ENCODE measurements around the gene GRK4.

The GRK4 gene

GRCh38 chr4:2937146-2937857, 26.1 kb upstream of the GRK4 start:
- no peak for TF ChIP-seq TCF12 (IDR thresholded peaks at IDR 0.05; ENCODE audit: low read depth)
- TF ChIP-seq EGR1 (IDR thresholded peaks at IDR 0.05), result no peak
- TF ChIP-seq REST (IDR thresholded peaks at IDR 0.05; ENCODE audit: low read depth), result no peak
- no peak for TF ChIP-seq ZBTB7A (IDR thresholded peaks at IDR 0.05; ENCODE audit: low read depth)

- TF ChIP-seq FOXM1 (IDR thresholded peaks at IDR 0.05; ENCODE audit: borderline replicate concordance, low read depth) (no peak), EGR1 (IDR thresholded peaks at IDR 0.05) (no peak), EP300 (IDR thresholded peaks at IDR 0.05; ENCODE audit: borderline replicate concordance) (no peak), ZBTB7A (IDR thresholded peaks at IDR 0.05; ENCODE audit: low read depth) (no peak), CEBPB (IDR thresholded peaks at IDR 0.05) (no peak), YY1 (IDR thresholded peaks at IDR 0.05; ENCODE audit: low read depth) (no peak), CREB1 (IDR thresholded peaks at IDR 0.05; ENCODE audit: low read depth) (no peak), MAX (IDR thresholded peaks at IDR 0.05) (no peak), TCF12 (IDR thresholded peaks at IDR 0.05; ENCODE audit: low read depth) (no peak), USF1 (IDR thresholded peaks at IDR 0.05) (no peak), REST (IDR thresholded peaks at IDR 0.05; ENCODE audit: low read depth) (no peak), TEAD4 (IDR thresholded peaks at IDR 0.05) (no peak), RAD21 (IDR thresholded peaks at IDR 0.05; ENCODE audit: low read depth) (no peak), NFIC (IDR thresholded peaks at IDR 0.05) (no peak), TAF1 (IDR thresholded peaks at IDR 0.05; ENCODE audit: low read depth) (no peak)
These were observed 25.4 kb upstream of the GRK4 start for GRCh38 chr4:2937986-2938385.

- TF ChIP-seq YY1 (IDR thresholded peaks at IDR 0.05; ENCODE audit: low read depth), result no peak
These were observed 24.5 kb upstream of the GRK4 start for GRCh38 chr4:2938906-2939305.

- TF ChIP-seq TEAD4 (IDR thresholded peaks at IDR 0.05) (no peak), EGR1 (IDR thresholded peaks at IDR 0.05) (no peak), REST (IDR thresholded peaks at IDR 0.05; ENCODE audit: low read depth) (no peak), FOXM1 (IDR thresholded peaks at IDR 0.05; ENCODE audit: borderline replicate concordance, low read depth) (no peak), NFIC (IDR thresholded peaks at IDR 0.05) (no peak), RAD21 (IDR thresholded peaks at IDR 0.05; ENCODE audit: low read depth) (no peak), USF1 (IDR thresholded peaks at IDR 0.05) (no peak), CEBPB (IDR thresholded peaks at IDR 0.05) (no peak)
These were observed 23.8 kb upstream of the GRK4 start for GRCh38 chr4:2939383-2940243.

All from Ishikawa (cell line).